GM12878 (cell line): ENCODE results near the gene CORO1C.
"Not testable (repeated sequence)": the region's sequence is repeated elsewhere in the genome, so short reads cannot be mapped to it uniquely, and the experiment has no call there.

Source experiments
- FOS ChIP-seq: IDR thresholded peaks from 3 replicates; pipeline ENCODE4 v1.6.1; 2011; ENCODE audit warnings: borderline replicate concordance; ENCODE audit not compliant: insufficient read length; ENCODE audit errors: extremely low read depth
- HDGF ChIP-seq: fragments of 450-650 bp; IDR thresholded peaks from 2 replicates; pipeline ENCODE4 v1.6.1; 2016; ENCODE audit warnings: antibody characterized with exemption
- SMC3 ChIP-seq: IDR thresholded peaks from 2 replicates; pipeline ENCODE4 v1.6.1; 2011; ENCODE audit warnings: low read length, improper control_type of control experiment, borderline replicate concordance
- TF ChIP-seq, protein P1 (sequence below): fragments of 450-650 bp; IDR thresholded peaks from 2 replicates; pipeline ENCODE4 v1.6.1; 2017; ENCODE audit warnings: antibody characterized with exemption, mild to moderate bottlenecking, moderate library complexity

DNA sequence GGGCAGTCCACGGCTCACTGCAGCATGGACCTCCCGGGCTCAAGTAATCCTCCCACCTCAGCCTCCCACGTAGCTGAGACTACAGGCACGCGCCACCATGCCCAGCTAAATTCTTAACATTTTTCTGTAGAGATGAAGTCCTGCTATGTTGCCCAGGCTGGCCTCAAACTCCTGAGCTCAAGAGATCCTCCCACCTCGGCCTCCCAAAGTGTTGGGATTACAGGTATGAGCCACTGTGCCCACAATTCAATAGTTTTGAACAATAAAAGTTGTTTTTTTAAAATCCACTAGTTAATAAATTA lies 1.9 kb upstream of the CORO1C start:
- TF ChIP-seq FOS, HDGF, SMC3: not testable (repeated sequence)
- TF ChIP-seq, protein P1, sequence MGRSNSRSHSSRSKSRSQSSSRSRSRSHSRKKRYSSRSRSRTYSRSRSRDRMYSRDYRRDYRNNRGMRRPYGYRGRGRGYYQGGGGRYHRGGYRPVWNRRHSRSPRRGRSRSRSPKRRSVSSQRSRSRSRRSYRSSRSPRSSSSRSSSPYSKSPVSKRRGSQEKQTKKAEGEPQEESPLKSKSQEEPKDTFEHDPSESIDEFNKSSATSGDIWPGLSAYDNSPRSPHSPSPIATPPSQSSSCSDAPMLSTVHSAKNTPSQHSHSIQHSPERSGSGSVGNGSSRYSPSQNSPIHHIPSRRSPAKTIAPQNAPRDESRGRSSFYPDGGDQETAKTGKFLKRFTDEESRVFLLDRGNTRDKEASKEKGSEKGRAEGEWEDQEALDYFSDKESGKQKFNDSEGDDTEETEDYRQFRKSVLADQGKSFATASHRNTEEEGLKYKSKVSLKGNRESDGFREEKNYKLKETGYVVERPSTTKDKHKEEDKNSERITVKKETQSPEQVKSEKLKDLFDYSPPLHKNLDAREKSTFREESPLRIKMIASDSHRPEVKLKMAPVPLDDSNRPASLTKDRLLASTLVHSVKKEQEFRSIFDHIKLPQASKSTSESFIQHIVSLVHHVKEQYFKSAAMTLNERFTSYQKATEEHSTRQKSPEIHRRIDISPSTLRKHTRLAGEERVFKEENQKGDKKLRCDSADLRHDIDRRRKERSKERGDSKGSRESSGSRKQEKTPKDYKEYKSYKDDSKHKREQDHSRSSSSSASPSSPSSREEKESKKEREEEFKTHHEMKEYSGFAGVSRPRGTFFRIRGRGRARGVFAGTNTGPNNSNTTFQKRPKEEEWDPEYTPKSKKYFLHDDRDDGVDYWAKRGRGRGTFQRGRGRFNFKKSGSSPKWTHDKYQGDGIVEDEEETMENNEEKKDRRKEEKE = not testable (repeated sequence)
